ENCODE measurements around the gene SLC25A11. TPM values are rescaled to one million over a fixed set of nuclear protein-coding genes. Genes with fewer than 3 reads are reported as not detected.
A peak's percentile ranks its signal among the peaks of the same experiment; 100 is the strongest.

Gene SLC25A11
- total RNA-seq, 1 experiment from 2014 or later: 54.5 TPM

DNA sequence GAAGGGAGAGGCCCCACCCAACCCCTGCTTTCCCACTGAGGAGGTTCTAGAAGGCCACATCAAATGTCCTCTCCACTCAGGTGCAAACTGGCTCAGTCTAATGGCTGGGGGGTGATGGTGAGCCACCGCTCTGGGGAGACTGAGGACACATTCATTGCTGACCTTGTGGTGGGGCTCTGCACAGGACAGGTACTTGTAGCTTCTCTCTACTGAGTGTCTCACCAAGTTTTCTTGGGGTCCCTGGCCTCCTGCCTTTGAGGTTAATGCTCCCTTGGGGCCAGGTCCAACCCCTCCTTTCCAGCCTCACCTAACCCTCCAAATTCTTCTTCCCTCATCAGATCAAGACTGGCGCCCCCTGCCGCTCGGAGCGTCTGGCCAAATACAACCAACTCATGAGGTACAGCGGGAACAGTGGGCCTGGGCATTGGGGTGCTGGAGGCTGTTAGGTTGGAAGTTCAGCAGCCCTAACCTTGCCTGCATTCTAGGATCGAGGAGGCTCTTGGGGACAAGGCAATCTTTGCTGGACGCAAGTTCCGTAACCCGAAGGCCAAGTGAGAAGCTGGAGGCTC, 16.7 kb upstream of the SLC25A11 start:
- H3K9me3 Mint-ChIP-seq (ENCODE audit: unreplicated experiment): no peaks in the 10 kb centered on the region

DNA sequence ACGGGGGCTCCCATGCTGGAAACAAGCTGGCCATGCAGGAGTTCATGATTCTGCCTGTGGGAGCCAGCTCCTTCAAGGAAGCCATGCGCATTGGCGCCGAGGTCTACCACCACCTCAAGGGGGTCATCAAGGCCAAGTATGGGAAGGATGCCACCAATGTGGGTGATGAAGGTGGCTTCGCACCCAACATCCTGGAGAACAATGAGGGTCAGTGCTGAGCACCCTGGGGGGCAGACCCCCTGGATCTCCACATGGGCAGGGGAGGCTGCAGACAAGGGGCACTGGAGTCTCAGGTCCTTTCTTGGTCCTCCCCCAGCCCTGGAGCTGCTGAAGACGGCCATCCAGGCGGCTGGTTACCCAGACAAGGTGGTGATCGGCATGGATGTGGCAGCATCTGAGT, 15.2 kb upstream of the SLC25A11 start:
- peaks cover 14% of the 10 kb centered on the region for H3K36me3 Mint-ChIP-seq (ENCODE audit: insufficient read depth, unreplicated experiment)
- ChIA-PET CTCF (interaction anchor here (0.6 kb wide), 1 partner anchor 82 kb away, joined by 4 read pairs; no protein-coding TSS in a partner anchor), POLR2A (interaction anchor here (1.3 to 21.5 kb wide), 2 partner anchors 12 to 159 kb away, joined by 3 to 639 read pairs; partner anchors contain the start of genes PSMB6 and SPAG7)
- no peak overlapping the region for H3K27ac Mint-ChIP-seq (ENCODE audit: low read depth, unreplicated experiment)
- H3K9me3 Mint-ChIP-seq (ENCODE audit: unreplicated experiment): no peaks in the 10 kb centered on the region
- H3K27me3 Mint-ChIP-seq (ENCODE audit: insufficient read depth, unreplicated experiment): no peaks in the 10 kb centered on the region
- H3K4me1 Mint-ChIP-seq (ENCODE audit: insufficient read depth, unreplicated experiment): peaks cover 10% of the 10 kb centered on the region
- H3K4me3 Mint-ChIP-seq (ENCODE audit: unreplicated experiment): no peak overlapping the region
- intact Hi-C loops (cut with micrococcal nuclease): no loop called here
- BruUV-seq (replicated peaks): no TSS peak
- no peak for DNase-seq (ENCODE audit: unreplicated experiment)
- TF ChIP-seq, protein P1, sequence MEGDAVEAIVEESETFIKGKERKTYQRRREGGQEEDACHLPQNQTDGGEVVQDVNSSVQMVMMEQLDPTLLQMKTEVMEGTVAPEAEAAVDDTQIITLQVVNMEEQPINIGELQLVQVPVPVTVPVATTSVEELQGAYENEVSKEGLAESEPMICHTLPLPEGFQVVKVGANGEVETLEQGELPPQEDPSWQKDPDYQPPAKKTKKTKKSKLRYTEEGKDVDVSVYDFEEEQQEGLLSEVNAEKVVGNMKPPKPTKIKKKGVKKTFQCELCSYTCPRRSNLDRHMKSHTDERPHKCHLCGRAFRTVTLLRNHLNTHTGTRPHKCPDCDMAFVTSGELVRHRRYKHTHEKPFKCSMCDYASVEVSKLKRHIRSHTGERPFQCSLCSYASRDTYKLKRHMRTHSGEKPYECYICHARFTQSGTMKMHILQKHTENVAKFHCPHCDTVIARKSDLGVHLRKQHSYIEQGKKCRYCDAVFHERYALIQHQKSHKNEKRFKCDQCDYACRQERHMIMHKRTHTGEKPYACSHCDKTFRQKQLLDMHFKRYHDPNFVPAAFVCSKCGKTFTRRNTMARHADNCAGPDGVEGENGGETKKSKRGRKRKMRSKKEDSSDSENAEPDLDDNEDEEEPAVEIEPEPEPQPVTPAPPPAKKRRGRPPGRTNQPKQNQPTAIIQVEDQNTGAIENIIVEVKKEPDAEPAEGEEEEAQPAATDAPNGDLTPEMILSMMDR (IDR thresholded peaks at IDR 0.05; ENCODE audit: unreplicated experiment): no peak

More for the DNA sequence above, 16.7 kb upstream of the SLC25A11 start:
- Mint-ChIP-seq H3K36me3 (ENCODE audit: insufficient read depth, unreplicated experiment) (peaks cover 24% of the 10 kb centered on the region), H3K27me3 (ENCODE audit: insufficient read depth, unreplicated experiment) (no peaks in the 10 kb centered on the region), H3K27ac (ENCODE audit: low read depth, unreplicated experiment) (no peak overlapping the region), H3K4me1 (ENCODE audit: insufficient read depth, unreplicated experiment) (no peaks in the 10 kb centered on the region), H3K4me3 (ENCODE audit: unreplicated experiment) (no peak overlapping the region)
- TF ChIP-seq, protein P1 (IDR thresholded peaks at IDR 0.05; ENCODE audit: unreplicated experiment): no peak
- no peak for DNase-seq (ENCODE audit: unreplicated experiment)
- ChIA-PET POLR2A (interaction anchor here (0.7 to 21.5 kb wide), 4 partner anchors 8 to 46 kb away, joined by 3 to 639 read pairs (median 4); partner anchors contain the start of genes PFN1 and SPAG7), CTCF (no interaction called here)
- BruUV-seq (replicated peaks): no TSS peak
- intact Hi-C loops (cut with micrococcal nuclease): no loop called here

DNA sequence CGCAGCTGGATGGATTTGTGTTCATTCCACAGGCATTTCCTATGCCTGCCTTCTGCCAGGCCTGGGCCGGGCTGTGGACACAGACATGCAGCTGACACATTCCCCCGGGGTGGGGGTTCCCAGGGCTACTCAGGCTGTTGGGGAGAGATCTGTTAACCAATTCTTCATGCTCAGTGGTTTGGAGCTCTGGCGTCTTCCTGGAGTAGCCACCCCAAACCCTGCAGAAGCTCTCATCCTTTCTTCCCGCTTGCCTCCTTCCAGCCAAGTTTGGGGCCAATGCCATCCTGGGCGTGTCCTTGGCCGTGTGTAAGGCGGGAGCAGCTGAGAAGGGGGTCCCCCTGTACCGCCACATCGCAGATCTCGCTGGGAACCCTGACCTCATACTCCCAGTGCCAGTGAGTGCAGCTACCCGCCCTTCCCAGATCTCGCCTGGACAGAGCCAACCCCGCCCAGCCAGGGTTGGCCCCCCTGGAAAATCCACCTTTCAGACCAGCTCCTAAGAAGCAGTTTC, 13.7 kb upstream of the SLC25A11 start:
- POLR2A ChIA-PET: interaction anchor here (0.6 to 21.5 kb wide), 2 partner anchors 14 to 33 kb away, joined by 4 to 639 read pairs; partner anchors contain the start of gene SPAG7
- intact Hi-C loops (cut with micrococcal nuclease): no loop called here
- Mint-ChIP-seq H3K36me3 (ENCODE audit: insufficient read depth, unreplicated experiment) (peaks cover 12% of the 10 kb centered on the region), H3K4me1 (ENCODE audit: insufficient read depth, unreplicated experiment) (peaks cover 10% of the 10 kb centered on the region), H3K9me3 (ENCODE audit: unreplicated experiment) (no peaks in the 10 kb centered on the region), H3K27ac (ENCODE audit: low read depth, unreplicated experiment) (no peak overlapping the region), H3K4me3 (ENCODE audit: unreplicated experiment) (no peak overlapping the region), H3K27me3 (ENCODE audit: insufficient read depth, unreplicated experiment) (no peaks in the 10 kb centered on the region)
- TF ChIP-seq, protein P1 (IDR thresholded peaks at IDR 0.05; ENCODE audit: unreplicated experiment): no peak
- CTCF ChIA-PET: interaction anchor here (0.6 to 1.2 kb wide), 2 partner anchors 10 to 17 kb away, joined by 3 read pairs; no protein-coding TSS in a partner anchor
- no peak for DNase-seq (ENCODE audit: unreplicated experiment)
- no TSS peak for BruUV-seq (replicated peaks)

DNA sequence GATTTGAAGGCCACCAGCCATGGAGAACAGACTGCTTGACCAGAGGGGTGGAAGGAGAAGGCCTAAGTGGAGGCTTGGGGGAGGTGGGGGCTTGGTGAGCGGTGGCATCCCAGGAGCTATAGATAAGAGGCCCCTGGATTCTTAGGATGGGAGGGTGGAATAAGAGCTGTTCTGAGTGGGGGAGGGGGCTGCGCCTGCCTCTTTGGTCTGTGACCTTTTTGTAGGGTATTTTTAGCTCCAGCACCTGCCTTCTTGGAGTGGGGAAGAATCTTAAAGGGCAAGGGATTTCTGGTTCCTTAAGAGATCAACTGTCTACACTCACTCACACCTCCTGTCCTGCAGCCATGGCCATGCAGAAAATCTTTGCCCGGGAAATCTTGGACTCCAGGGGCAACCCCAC, 11.6 kb upstream of the SLC25A11 start:
- ChIA-PET CTCF (interaction anchor here (0.7 to 1.3 kb wide), 3 partner anchors 11 to 440 kb away, joined by 3 read pairs; no protein-coding TSS in a partner anchor), POLR2A (interaction anchor here (0.7 to 21.5 kb wide), 5 partner anchors 12 to 46 kb away, joined by 3 to 639 read pairs (median 4); partner anchors contain the start of genes INCA1, KIF1C, RNF167 and SLC25A11)
- Mint-ChIP-seq H3K9me3 (ENCODE audit: unreplicated experiment) (no peaks in the 10 kb centered on the region), H3K36me3 (ENCODE audit: insufficient read depth, unreplicated experiment) (peaks cover 20% of the 10 kb centered on the region), H3K27ac (ENCODE audit: low read depth, unreplicated experiment) (peak overlapping the region; percentile 74), H3K4me1 (ENCODE audit: insufficient read depth, unreplicated experiment) (peaks cover 17% of the 10 kb centered on the region), H3K4me3 (ENCODE audit: unreplicated experiment) (peak overlapping the region; percentile 74), H3K27me3 (ENCODE audit: insufficient read depth, unreplicated experiment) (no peaks in the 10 kb centered on the region)
- TF ChIP-seq, protein P1 (IDR thresholded peaks at IDR 0.05; ENCODE audit: unreplicated experiment): no peak
- no TSS peak for BruUV-seq (replicated peaks)
- no peak for DNase-seq (ENCODE audit: unreplicated experiment)
- intact Hi-C loops (cut with micrococcal nuclease): no loop called here

Data from MCF 10A (cell line).